Sciatic nerve (tissue), 2 donors: ENCODE results near the gene DAB2IP. TPM values are rescaled to one million over a fixed set of nuclear protein-coding genes. Genes with fewer than 3 reads are reported as not detected.
A peak's percentile ranks its signal among the peaks of the same experiment; 100 is the strongest.

Experiments
- ATAC-seq: fragments of 200-7000 bp; cut with Tn5 transposase; one replicate; pipeline ENCODE4 v1.9.1; 2020; ENCODE audit warnings: mild to moderate bottlenecking, moderate library complexity
- DNase-seq: peaks from one replicate; pipeline ENCODE4 v3.0.0-alpha.2; 2020; ENCODE audit warnings: low spot score
- intact Hi-C: fragments of 100-400 bp; cut with DNase I; formaldehyde crosslinking; loops from one replicate; pipeline ENCODE4 v1.14.2; 2022
- total RNA-seq: library from RNA; stranded (reverse); fragmentation: NEBNext Ultra II Directional; extraction: Animal tissue kit (Norgen Biotek cat#: 25700); gene quantifications from one replicate; pipeline ENCODE4 v1.2.1, GENCODE V29; 2021
- donor health status: DM: no; HTN: no; CAD: no.
- donor health status: DM: no; HTN: no; CAD: no.

The DAB2IP gene
- total RNA-seq, 1 donor from 2014 or later = 70.7 TPM

DNA sequence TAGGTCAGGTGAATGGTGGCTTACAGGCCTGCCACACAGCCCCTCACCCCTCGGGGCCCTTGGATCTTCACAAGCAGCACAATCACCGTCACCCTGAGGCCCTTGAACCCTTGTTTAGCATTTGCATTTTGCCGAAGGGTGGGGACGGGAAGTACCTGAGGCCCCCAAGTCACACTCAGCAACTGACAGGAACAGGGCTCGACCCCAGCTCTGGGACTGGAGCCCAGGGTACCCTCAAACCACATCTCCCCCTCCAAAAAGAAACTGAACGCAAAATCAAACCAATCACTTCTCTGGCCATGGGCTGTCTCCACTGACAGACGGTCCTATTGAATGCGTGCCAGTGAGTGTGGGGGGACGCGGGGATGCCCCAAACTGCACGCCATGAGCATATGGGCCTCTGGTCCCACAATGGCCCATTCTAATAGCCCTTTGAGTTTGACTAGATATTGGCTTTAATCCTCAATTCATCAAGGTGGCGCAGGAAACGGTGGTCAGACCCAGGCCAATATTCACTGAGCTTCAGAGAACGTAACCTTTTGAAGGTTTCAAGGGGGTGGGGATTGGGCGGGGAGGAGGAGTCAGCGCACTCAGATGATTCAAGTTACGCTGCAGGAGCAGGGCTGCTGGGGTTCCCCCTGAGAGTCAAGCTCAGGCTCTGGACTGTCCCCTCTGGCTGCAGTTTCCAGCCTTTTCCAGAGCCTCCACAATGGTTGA lies 176.0 kb downstream of the DAB2IP start:
- ATAC-seq = no peak
- intact Hi-C loops = no loop called here
- DNase-seq = peak; percentile 38

GRCh38 chr9:121830441-121831140 lies 179.2 kb downstream of the DAB2IP start:
- peak; percentile 32 for DNase-seq

GRCh38 chr9:121831869-121832268 lies 180.4 kb downstream of the DAB2IP start:
- no peak for ATAC-seq
- intact Hi-C loops = no loop called here
- DNase-seq = no peak

More at GRCh38 chr9:121830441-121831140, 179.2 kb downstream of the DAB2IP start:
- intact Hi-C loops = no loop called here
- no peak for ATAC-seq

DNA sequence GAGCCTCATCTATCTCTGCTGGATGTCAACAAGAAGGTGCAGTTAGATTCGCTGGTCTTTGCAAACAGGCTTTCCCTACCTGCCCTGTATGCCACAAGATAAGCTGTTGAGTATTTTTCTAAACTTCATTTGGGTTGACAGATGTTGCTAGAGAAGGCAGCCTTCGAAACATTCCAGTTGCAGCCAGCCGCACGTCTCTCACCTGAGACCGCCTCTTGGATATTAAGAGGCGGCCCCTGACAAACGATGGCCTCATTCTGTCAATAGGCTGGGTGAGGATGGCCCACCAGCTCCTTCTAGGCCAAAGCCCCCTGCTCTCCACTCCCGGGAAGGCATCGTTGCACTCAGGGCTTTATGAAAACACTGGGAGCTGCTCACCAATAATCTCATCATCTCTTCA lies 181.6 kb downstream of the DAB2IP start:
- intact Hi-C loops = no loop called here
- DNase-seq = peak; percentile 18
- no peak for ATAC-seq

Other genes with a start within 250 kb of the DAB2IP start
- 16.0 TPM for gene GGTA1, start 151.8 kb upstream of the DAB2IP start, total RNA-seq